Measurements from ENCODE around the gene RASGRF1. TPM values are rescaled to one million over a fixed set of nuclear protein-coding genes. Genes with fewer than 3 reads are reported as not detected.

Gene RASGRF1
- total and polyA plus RNA-seq, 2 donors (not counting 1 experiment from before 2014, with no cell fraction given), result 0.09 TPM; not detected in 1

GRCh38 chr15:78993931-78994530 lies 96.5 kb downstream of the RASGRF1 start:
- DNase-seq (ENCODE audit: low read depth in 2 of 2), result no peak
- H3K9ac ChIP-seq (ENCODE audit: insufficient read depth, low read length), result no peak overlapping the region
- TF ChIP-seq CTCF (conservative IDR thresholded peaks at IDR 0.05 in 1 of 2, IDR thresholded peaks at IDR 0.05 in 1 of 2; ENCODE audit: low read depth in 1 of 2, low read length in 2 of 2), result no peak
- no peak for TF ChIP-seq EZH2 (IDR thresholded peaks at IDR 0.05; ENCODE audit: low read length, missing control alignments)
- no peak overlapping the region for H3K27ac ChIP-seq (ENCODE audit: insufficient read depth, low read length)
- H3K9me3 ChIP-seq (ENCODE audit: control insufficient read depth, insufficient read depth, low read depth, low read length), result no peaks in the 10 kb centered on the region
- no peak overlapping the region for H2AFZ ChIP-seq (ENCODE audit: low read length)
- no peak overlapping the region for H3K4me2 ChIP-seq (ENCODE audit: extremely low read depth, insufficient read depth, low read length)
- peaks cover 2% of the 10 kb centered on the region for H3K4me1 ChIP-seq (ENCODE audit: control insufficient read depth, extremely low read depth, insufficient read depth, low read length)
- no peak overlapping the region for H3K4me3 ChIP-seq (replicated peaks in 1 of 4; ENCODE audit: control extremely low read depth in 1 of 4, insufficient read depth in 1 of 4, low read depth in 3 of 4, low read length in 4 of 4)
- H4K20me1 ChIP-seq (ENCODE audit: control insufficient read depth, extremely low read depth, insufficient read depth, low read length), result no peaks in the 10 kb centered on the region
- no peaks in the 10 kb centered on the region for H3K79me2 ChIP-seq (ENCODE audit: control insufficient read depth, insufficient read depth, low read length)
- no peaks in the 10 kb centered on the region for H3K27me3 ChIP-seq (ENCODE audit: control insufficient read depth, insufficient read depth, low read length)
- H3K36me3 ChIP-seq (ENCODE audit: control insufficient read depth, insufficient read depth, low read length), result no peaks in the 10 kb centered on the region

GRCh38 chr15:78993257-78993930 lies 97.2 kb downstream of the RASGRF1 start:
- Histone ChIP-seq H2AFZ (ENCODE audit: low read length) (no peak overlapping the region), H3K4me1 (ENCODE audit: control insufficient read depth, extremely low read depth, insufficient read depth, low read length) (peaks cover 5% of the 10 kb centered on the region), H3K36me3 (ENCODE audit: control insufficient read depth, insufficient read depth, low read length) (no peaks in the 10 kb centered on the region), H3K27me3 (ENCODE audit: control insufficient read depth, insufficient read depth, low read length) (no peaks in the 10 kb centered on the region), H3K79me2 (ENCODE audit: control insufficient read depth, insufficient read depth, low read length) (no peaks in the 10 kb centered on the region), H3K27ac (ENCODE audit: insufficient read depth, low read length) (no peak overlapping the region), H3K4me2 (ENCODE audit: extremely low read depth, insufficient read depth, low read length) (no peak overlapping the region), H3K9ac (ENCODE audit: insufficient read depth, low read length) (no peak overlapping the region), H3K9me3 (ENCODE audit: control insufficient read depth, insufficient read depth, low read depth, low read length) (no peaks in the 10 kb centered on the region), H4K20me1 (ENCODE audit: control insufficient read depth, extremely low read depth, insufficient read depth, low read length) (no peaks in the 10 kb centered on the region), H3K4me3 (replicated peaks in 1 of 4; ENCODE audit: control extremely low read depth in 1 of 4, insufficient read depth in 1 of 4, low read depth in 3 of 4, low read length in 4 of 4) (no peak overlapping the region)
- DNase-seq (ENCODE audit: low read depth in 2 of 2), result no peak
- TF ChIP-seq CTCF (conservative IDR thresholded peaks at IDR 0.05 in 1 of 2, IDR thresholded peaks at IDR 0.05 in 1 of 2; ENCODE audit: low read depth in 1 of 2, low read length in 2 of 2) (no peak), EZH2 (IDR thresholded peaks at IDR 0.05; ENCODE audit: low read length, missing control alignments) (no peak)

- H3K4me1 ChIP-seq (ENCODE audit: control insufficient read depth, extremely low read depth, insufficient read depth, low read length), result peaks cover 9% of the 10 kb centered on the region
- no peak overlapping the region for H3K27ac ChIP-seq (ENCODE audit: insufficient read depth, low read length)
- DNase-seq (ENCODE audit: low read depth in 2 of 2), result no peak
- no peak overlapping the region for H3K4me2 ChIP-seq (ENCODE audit: extremely low read depth, insufficient read depth, low read length)
- no peaks in the 10 kb centered on the region for H3K27me3 ChIP-seq (ENCODE audit: control insufficient read depth, insufficient read depth, low read length)
- H3K79me2 ChIP-seq (ENCODE audit: control insufficient read depth, insufficient read depth, low read length), result no peaks in the 10 kb centered on the region
- H2AFZ ChIP-seq (ENCODE audit: low read length), result no peak overlapping the region
- H3K36me3 ChIP-seq (ENCODE audit: control insufficient read depth, insufficient read depth, low read length), result no peaks in the 10 kb centered on the region
- H4K20me1 ChIP-seq (ENCODE audit: control insufficient read depth, extremely low read depth, insufficient read depth, low read length), result no peaks in the 10 kb centered on the region
- H3K4me3 ChIP-seq (replicated peaks in 1 of 4; ENCODE audit: control extremely low read depth in 1 of 4, insufficient read depth in 1 of 4, low read depth in 3 of 4, low read length in 4 of 4), result no peak overlapping the region
- H3K9ac ChIP-seq (ENCODE audit: insufficient read depth, low read length), result no peak overlapping the region
- no peaks in the 10 kb centered on the region for H3K9me3 ChIP-seq (ENCODE audit: control insufficient read depth, insufficient read depth, low read depth, low read length)
- TF ChIP-seq CTCF (conservative IDR thresholded peaks at IDR 0.05 in 1 of 2, IDR thresholded peaks at IDR 0.05 in 1 of 2; ENCODE audit: low read depth in 1 of 2, low read length in 2 of 2) (no peak), EZH2 (IDR thresholded peaks at IDR 0.05; ENCODE audit: low read length, missing control alignments) (no peak)
Measured at GRCh38 chr15:78992416-78993256, 97.9 kb downstream of the RASGRF1 start.
